HG03342 (cell line): ENCODE data around the gene WDR1.

Source experiments
- ATAC-seq: cut with Tn5 transposase; IDR thresholded peaks from one replicate; pipeline ENCODE4 v1.9.1; 2021; ENCODE audit warnings: mild to moderate bottlenecking, moderate library complexity; ENCODE audit not compliant: unreplicated experiment

WDR1 gene

GRCh38 chr4:10100734-10101216 lies 15.8 kb downstream of the WDR1 start:
- ATAC-seq, result no peak

GRCh38 chr4:10099499-10100325 lies 16.9 kb downstream of the WDR1 start:
- ATAC-seq, result no peak

DNA sequence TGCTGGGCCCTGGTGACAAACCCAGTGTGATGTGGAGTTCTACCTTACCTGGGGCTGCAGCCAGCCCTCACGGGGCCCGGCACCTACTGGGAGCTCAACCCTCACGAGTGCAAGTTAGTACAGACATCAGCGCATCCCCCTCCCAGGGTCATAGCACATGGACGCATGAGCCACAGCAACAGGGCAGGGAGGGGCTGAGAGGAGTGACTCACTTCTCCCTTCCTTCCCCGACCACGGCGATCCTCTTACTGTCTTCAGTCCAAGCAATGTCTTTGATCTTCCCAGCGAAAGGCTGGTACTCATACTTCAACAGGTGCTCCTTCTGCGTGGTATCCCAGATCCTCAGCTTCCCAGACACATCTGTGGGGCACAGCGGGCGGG lies 17.8 kb downstream of the WDR1 start:
- ATAC-seq, result no peak

DNA sequence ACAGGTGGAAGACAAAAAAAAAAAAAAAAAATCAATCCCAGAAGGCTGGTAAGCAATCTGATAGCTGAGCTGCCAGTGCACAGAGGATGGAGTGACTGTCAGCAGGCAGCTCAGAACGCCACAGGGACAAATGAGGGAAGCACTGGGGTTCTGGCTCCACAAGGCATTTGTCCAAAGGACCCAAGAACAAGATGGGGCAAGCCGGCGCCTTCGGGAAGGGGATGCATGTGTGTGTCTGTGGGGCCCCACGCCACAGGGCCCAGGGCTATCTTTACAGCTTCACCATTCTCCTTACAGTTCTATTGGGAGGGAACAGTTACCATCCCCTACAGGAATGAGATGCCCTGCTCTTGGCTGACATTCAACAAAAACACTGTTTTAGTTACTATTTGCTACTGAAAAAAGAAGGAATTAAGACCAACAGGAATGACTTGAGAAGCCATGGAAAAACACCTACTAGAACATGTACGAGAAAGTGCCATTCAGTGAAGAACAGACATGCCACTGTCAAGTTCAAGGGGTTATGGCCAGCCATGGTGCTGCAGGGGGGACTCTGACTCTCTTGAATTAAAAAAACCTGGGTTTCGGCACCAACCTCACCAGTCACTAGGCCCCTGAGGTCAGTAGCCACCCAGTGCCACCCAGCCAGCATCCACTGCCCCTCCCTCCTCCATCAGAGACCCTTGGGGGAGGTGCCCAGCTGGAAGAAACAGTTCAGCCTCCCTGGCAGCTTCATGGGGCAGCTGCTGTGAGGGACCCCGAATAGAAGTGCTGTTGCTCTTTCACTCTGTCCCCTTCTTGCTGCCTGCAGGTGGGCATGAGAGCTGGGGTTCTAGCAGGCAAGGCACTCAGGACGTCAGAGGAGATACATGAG lies 18.5 kb downstream of the WDR1 start:
- no peak for ATAC-seq

DNA sequence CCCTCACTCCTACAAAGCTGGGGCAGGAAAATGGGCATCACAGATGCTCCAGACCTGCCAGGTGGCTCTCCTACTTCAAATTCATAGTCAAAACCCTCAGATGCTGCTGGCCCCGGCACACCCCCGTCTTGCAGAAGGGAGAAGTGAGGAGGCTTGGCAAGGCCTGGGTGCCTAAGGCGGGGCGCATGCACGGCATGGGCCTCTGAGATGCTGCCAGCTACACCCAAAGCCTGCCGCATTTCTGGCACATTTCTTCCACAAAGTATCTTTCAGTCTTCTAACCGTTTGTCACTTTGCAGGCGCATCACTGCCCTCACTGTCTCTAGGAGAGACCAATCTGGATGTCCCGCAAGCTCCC lies 19.6 kb downstream of the WDR1 start:
- ATAC-seq, result no peak

- peak; percentile 88 for ATAC-seq
Observed at GRCh38 chr4:10096201-10096977, 20.2 kb downstream of the WDR1 start.

DNA sequence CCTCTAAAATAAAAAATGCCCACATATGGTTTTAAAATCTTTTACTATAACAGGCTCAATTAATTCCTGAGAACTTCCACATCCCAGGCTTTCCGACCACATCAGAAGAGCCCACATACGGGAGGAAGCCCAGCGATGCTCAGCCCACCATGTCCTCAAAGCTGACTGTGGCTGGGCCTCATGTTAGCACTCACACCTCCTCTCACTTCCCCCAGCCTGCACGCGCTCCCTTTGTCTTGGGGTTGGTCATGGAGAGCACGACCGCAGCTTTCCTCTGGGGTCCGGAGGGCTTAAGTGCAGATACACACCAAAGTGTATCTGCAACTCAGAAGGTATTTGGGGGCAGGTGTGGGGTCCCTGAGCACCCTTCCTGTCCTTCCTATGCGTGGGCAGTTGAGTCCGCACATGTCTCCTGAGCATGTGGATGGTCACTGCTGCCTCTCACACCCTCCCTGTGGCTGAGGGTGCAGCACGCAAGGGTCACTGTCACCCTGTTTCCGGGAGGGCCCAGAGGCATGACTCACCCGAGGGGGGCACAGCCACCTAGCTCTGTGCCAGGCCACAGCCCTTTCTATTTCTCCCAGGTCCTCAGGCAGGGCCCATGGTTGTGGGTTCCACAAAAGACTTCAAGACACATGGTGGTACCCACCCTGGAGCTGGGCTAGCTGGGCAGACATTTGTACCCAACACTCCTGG lies 21.2 kb downstream of the WDR1 start:
- ATAC-seq, result no peak

DNA sequence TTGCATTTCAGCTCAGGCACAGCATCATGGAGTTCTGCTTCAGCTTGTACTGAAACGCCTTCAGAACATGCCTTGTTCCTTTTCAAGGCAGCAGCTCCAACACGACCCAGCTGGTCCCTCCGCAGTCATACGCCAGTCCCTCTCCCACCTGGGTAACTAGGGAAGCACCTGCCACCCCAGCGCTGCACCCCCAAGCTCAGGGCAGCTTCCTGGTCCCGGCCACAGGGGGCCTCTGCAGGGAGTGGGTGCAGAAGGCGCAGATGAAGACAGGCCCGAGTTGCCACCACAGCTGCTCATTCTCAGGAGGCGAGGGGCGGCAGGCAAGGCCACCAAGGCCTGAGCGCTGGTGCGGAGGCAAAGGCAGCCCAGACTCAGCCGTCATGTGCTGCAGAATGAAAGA lies 21.8 kb downstream of the WDR1 start:
- ATAC-seq, result no peak

GRCh38 chr4:10093801-10094552 lies 22.6 kb downstream of the WDR1 start:
- no peak for ATAC-seq

- no peak for ATAC-seq
Observed at GRCh38 chr4:10093271-10093621, 23.4 kb downstream of the WDR1 start.

DNA sequence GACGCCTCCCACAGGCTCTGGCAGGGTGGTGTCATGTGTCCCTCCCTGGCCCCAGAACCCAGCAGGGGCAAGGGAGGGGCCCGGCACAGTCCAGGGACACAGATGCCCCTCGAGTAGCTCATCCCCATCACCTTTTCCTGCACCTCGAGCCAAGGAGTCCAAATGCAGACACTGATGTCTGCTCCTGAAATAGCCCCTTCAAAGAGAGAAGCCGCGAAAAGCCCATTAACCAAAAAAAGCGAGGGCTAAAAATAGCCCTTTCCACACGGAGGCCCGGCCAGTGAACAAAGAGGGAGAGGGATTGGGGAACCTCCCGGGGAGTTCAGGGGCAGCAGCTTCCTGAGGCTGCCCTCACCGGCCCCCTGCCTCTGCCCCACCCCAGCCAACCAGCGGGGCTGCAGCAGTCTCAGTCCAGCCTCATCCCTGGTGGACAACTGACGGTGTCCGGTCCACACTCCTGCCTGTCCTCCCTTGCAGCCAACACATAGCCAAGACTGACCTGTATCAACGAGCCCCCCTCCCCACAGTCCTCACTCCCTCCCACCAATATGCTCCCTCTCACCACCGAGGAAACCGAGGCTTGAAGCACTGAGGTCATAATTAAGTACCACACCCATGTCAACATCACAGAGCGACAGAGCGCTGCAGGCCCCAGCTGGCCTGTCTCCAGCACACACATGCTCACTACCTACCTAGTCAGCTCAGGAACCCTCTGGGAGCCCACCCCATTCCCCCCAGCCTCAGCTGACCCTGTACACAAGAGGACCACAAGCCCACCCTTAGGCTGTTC lies 23.9 kb downstream of the WDR1 start:
- no peak for ATAC-seq

GRCh38 chr4:10091531-10092181 lies 24.9 kb downstream of the WDR1 start:
- no peak for ATAC-seq

- no peak for ATAC-seq
Observed at GRCh38 chr4:10090467-10091250, 25.9 kb downstream of the WDR1 start.

DNA sequence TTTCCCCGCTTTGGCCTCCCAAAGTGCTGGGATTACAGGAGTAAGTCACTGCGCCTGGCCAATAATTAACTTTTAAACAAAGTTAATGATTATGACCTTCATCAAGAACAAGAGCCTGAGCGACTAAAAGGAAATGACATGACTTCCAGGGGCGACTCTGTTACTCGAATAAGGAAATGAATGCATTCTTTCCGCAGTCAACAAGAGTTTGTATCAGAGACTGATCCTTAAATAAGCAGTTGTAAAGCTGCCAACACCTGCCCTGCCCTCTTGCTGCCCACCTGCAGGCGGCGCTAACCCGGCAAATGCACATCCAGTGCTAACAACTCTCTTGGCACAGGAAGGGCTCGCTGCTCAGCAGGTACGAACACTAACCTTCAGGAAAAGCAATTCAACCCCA lies 27.3 kb downstream of the WDR1 start:
- ATAC-seq, result no peak

DNA sequence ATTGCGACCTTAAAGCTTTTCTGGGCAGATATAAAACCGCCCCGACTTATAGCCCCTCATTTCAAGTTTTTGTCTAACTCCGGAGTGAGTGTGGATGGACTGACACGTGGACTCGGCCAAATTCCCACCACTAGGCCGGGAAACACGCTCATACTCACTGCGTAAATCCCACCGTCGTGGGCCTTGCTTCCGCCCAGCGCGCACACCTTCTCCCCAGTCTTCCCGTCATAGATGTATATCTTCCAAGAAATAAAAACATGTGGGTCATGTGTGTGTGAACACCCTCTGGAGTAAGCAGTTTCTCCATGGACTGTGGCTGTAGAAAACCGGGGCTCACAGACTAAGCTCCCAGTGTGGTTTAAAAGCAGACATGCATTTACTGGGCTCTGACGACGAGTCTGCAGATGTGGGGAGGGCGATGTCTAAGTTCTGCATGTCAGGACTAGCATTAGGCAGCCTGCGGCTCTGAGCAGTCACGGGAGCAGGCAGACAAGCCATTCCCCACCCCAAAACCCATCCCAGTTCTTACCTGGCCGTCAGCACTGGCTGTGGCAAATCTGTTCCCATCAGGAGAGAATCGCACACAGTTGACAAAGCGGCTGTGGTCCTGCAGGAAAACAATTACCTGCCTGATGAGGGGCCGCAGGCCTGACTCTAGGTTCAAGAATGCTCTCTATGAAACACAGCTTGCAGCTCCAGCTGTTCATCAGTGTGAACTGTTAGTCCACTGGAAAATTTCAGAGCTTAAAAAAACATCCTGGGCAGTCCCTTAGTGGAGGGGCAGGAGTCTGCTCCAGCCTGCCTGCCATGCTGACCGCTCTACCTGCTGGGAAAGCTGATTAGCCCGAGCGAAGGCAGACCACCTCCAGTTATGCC lies 28.2 kb downstream of the WDR1 start:
- ATAC-seq, result no peak

DNA sequence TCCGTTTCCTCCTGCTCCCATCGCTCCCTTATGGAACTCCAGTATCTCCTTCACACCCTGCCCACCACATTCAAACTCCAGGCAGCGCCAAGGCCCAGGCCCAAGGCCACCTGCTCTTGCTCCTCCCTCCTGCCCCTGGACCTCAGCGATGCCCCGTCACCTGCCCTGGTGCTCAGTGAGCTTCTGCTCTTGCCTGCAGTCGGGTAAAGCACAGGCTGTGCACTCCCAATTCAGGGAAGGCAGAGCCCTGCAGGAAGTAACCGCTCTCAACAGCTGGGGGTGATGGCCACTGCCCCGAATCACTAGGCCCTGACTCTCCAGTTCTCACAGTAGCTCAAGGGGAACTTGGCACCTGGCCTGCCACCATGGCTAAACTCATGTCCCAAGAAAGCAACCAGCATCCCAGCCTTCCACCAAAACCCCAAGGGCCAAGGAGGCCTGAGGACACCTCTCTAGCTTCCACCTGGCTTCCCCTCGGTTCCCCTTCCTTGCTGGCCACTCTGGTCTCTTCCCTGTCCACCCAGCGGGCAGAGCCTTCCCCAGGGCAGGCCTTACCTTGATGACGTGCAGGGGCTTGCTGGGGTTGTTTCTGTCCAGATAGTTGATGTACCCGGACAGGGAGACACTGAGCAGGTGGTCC lies 29.3 kb downstream of the WDR1 start:
- no peak for ATAC-seq
